Muscle of back (tissue), 11 donors: Measurements from ENCODE around the gene DNAJC18. TPM values are rescaled to one million over a fixed set of nuclear protein-coding genes. Genes with fewer than 3 reads are reported as not detected.
"Not testable (repeated sequence)": the region's sequence is repeated elsewhere in the genome, so short reads cannot be mapped to it uniquely, and the experiment has no call there.

ENCODE experiments used
- DNase-seq, 3 donors: peaks; one replicate each; pipeline versions ENCODE4 v3.0.0 to v3.0.0-alpha.2; 2013
- polyA plus RNA-seq, 10 donors: library from polyadenylated mRNA; unstranded; fragments of 120-200 nt; gene quantifications; one replicate each; pipeline ENCODE4 v1.2.1, GENCODE V29; 2013; ENCODE audit not compliant: insufficient read length in 10 of 10

Gene DNAJC18
- polyA plus RNA-seq, 10 donors, result 20.0 to 33.0 (median 25.7) TPM

DNA sequence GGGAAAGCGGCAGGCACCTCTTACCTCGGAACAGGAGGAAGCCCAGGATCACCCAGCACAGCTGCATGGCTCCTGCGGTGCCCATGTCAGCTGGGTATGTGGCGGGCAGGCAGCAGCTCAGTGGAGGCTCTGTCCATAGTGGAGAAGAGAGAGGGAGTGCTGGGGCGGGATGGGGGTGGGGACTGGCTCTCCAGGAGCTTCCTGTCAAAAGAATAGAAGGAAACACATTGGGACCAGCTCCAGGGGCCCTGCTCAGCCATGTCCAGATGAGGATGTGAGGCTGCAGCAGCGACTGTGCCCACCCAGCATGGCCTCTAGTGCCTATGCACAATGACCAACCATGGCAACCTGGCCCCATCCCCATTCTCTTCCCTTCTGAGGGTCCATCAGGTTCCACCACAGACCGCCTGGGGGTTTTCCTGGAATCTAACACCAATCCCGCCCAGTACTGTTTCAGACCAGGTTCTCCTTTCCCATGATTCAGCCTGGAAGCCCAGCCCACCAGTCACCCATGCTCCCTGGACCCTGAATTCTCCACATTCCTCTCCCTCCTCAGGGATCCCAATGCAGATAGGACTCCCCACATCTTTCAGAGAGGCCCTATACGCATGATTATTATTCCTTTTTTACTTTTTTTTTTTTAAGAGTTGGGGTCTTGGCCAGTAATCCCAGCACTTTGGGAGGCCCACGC is 23.4 kb upstream of the DNAJC18 start, which contains the start of gene ECSCR:
Gene ECSCR, minus strand, starts transcription at position 158 of the 691 bp plus-strand sequence. Its CDS starts 73 bp downstream, at position 85.
- peak in 1 of 3 donors; percentile 44 for DNase-seq

DNA sequence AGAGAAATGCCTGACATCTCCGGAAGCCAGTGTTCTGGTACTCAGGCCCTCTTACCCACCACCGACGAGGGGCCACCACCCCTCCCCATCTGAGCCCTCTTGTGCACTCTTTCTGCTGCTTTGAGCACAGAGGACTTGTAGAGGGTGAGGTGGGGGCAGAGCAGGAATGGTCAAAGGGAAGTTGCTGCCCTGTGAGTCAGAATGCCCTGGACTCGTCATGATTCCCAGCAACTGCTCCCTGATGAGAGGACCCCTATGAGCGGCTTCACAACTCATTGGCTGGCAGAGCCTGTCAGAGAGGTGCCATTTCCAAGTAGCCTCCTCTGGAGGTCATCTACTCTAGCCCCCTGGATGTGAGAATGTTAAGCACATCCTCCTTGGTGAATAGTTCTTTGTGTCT is 22.4 kb upstream of the DNAJC18 start:
- DNase-seq, result no peak

DNA sequence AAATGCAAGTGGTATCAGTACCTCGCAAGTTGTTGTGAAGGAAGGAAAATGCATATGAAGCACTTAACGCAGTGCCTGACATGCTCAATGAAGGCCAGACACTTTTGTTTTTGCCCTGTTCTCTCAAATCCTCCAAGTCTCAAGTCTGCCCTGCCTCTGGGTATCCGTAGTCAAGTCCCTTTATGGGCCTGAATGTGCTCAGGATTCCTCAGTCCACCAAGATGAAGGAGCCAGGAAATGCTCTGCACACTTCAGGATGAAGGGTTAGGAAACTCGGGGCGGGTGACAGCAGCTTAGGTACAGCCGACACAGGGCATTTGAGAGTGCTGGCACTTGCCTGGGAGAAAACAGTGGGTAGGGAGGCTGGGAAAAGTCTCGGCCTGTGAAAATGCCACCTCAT is 21.9 kb upstream of the DNAJC18 start:
- no peak for DNase-seq

DNA sequence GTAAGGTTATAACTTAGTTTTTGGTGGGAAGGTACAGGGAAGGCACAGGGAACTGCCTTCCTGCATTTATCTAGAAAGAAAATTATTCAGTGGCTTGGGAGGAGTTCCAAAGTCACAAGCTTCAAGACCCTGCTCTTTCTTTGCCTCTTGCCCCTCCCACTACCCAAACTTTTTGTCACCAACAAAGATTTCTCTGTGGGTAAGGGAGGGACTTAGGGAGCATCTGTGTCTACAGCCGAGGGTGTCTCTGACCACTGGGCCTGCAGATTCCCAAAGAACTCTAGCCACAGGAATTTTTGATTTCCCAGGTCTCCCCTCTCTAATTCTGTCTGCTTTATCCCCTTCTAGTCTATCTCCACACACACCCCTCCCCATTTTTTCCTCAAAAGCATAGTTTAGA is 21.1 kb upstream of the DNAJC18 start:
- DNase-seq, result no peak

DNA sequence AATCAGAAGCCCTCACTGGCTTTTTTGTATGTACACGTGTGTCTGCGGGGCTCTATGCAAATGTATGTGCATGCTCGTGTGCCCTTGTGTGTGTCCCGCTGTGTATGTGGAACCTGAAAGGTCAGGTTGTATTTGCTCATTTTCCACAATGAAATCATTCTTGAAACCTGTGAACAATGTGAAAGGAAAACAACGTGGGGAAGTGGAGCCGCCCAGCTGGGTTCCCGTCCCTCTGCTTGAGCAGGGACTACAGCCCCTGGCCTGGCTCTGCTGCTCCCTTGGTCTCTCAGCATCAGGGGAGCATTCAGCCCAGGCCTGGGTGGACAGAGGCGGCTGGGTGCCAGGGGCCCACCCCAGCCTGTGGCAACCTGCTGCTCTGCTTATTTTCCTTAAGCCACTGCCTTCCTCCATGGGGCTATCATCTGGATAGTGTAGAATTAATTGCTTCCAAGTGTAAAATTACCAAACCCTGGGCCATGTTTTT is 20.2 kb upstream of the DNAJC18 start:
- DNase-seq, result no peak

DNA sequence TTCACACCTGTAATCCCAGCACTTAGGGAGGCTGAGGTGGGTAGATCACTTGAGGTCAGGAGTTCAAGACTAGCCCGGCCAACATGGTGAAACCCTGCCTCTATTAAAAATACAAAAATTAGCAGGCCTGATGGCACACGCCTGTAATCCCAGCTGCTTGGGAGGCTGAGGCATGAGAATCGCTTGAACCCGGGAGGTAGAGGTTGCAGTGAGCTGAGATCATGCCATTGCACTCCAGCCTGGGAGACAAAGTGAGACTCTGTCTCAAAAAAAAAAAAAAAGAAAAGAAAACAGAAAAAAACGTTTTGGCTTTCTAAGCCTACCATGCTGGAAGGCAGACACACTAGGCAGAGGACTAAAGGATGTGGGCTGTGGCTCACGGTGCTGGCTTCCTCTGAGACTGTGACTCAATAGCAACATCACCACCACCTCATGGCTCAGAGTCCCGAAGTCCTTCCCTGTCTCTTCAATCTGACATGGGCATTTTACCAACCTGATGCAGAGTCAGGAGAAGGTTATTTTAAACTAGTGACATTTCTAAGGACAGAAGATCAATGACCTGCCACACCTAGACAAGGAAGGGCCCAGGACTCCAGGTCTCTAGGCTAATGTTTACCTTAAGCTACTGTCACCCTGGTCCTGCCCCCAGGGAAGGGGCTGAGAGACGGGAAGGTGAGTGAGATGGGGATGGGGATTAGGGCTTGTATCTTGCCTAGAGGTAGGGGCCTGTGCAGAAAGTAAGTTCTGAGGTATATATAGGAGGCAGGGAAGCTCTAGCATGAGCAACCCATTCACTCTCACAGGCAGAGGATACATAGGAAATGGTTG is 19.5 kb upstream of the DNAJC18 start:
- no peak for DNase-seq

DNA sequence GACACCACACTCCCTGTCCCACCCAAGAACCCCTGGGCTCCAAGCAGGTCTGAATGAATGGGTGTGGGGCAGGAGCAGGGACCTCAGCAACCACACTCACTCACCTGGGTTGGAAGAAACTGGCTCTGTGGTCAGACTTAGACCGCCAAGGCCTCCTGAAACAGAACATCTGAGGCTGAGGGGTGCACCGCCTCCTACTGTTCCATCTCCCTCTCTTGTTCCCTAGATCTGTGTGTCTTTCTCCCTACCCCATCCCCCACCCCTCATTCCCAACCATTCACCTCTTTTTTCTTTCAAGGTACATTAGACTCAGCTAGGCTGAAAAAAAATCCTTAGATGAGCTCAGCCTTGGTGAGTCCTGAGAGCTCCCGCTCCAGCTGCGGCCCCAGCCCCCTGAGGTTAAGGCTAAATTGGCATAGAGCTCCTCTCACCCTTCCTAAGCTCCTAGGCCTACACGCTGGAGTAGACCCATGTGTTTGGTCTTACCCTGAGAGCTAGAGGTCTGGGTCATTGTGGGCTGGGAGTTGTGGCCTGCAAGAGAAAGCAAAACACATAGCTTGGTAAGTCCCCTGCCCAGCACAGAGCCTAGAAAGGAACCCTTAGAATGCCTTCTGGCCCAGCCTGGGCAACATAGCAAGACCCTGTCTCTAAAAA is 18.5 kb upstream of the DNAJC18 start:
- DNase-seq, result no peak

DNA sequence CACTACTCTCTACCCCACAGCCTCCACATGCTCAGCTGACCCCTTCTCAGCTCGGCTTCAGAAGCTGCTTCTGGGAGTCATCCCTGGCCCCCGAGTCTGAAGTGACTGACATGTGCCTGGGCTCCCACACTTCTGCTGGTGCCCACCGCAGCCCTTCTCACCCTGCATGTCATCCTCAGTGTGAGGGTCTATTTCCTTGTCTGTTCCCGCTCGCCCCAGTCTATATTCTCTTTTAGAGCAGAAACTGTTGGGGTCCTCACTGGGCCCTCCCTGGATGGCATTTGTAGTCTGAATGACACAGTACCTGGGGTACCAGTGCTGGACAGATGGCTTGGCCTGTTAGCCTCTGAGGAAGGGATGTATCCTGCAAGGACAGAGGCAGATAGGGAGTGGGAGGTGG is 17.9 kb upstream of the DNAJC18 start:
- DNase-seq, result no peak

DNA sequence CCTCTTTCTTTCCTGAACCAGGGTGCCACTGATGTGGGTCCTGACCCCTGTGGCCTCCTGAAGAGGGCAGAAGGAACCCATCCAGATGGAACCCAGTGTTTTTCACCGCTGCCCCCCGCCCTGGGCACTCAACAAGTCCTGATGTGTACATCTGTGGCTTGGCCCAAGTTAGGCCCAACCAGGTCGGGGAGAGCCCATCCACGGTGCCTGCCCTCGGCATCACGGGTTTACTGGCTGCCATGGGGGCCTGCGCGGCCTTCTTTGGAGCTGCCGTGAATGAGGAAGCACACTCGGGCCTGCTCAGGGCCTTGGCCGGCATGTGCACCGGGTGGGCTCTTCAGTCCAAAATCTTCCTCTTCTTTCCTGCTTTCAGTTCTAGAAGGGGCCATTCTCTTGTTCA is 17.5 kb upstream of the DNAJC18 start:
- DNase-seq, result no peak

DNA sequence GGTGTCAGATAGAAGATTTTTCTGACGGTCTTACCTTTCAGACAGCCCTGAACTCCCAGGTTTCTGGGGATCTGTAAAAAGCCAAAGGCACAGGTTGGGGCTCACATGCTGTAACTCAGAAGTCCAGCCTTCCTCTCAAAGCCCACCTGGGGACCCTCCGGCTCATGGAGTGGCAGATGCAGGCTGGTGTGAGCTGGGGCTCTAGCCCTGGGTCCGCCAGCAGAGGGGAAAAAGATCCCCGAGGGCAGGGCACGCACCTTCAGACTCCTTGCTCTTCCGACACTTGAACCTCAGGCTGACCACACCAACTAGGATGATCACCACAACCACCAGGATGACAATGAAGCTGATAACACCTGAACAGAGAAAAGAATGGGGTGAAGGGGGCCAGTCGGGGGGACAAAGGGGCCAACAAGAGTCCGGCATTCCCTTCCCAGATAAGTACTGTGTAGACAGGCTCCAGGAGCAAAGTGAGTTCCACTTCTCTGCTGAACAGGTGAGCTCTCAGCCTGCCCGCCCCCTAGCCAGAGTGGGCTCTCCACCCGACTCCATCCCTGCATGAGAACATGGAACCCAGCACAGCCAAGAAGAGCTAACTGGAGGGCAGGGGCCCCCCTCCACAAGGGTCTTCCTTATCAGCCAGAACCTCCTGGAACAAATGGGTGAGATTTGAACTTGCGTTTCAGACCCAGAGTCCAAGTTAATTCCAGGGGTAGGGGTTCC is 15.4 kb upstream of the DNAJC18 start:
- no peak for DNase-seq

DNA sequence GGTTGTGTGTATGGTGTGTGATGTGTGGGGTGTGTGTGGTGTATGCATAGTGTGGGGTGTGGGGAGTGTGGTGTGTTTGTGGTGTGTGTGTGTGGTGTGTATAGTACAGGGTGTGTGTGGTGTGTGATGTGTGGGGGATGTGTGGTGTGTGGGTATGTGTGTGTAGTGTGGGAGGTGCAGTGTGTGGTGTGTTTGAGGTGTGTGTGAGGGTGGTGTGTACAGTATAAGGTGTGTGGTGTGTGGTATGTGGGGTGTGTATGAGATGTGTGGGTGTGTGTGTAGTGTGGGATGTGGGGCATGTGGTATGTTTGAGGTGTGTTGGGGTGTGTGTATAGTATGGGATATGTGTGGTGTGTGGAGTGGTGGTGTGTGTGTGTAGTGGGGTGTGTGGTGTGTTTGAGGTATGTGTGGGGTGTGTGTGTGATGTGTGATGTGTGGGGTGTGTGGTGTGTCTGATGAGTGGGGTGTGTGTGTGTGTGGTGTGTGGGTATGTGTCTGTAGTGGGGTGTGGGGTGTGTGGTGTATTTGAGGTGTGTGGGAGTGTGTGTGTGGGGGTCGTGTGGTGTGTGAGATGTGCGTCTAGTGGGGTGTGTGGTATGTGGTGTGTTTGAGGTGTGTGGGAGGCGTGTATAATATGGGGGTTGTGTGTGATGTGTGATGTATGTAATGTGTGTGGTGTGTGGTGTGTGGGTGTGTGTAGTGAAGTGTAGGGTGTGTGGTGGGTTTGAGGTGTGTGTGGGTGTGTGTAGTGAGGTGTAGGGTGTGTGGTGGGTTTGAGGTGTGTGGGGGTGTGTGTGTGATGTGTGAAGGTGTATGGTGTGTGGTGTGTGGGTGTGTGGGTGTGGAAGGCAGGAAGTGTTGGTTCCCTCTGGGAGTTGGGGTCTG is 14.6 kb upstream of the DNAJC18 start:
- DNase-seq, result no peak

DNA sequence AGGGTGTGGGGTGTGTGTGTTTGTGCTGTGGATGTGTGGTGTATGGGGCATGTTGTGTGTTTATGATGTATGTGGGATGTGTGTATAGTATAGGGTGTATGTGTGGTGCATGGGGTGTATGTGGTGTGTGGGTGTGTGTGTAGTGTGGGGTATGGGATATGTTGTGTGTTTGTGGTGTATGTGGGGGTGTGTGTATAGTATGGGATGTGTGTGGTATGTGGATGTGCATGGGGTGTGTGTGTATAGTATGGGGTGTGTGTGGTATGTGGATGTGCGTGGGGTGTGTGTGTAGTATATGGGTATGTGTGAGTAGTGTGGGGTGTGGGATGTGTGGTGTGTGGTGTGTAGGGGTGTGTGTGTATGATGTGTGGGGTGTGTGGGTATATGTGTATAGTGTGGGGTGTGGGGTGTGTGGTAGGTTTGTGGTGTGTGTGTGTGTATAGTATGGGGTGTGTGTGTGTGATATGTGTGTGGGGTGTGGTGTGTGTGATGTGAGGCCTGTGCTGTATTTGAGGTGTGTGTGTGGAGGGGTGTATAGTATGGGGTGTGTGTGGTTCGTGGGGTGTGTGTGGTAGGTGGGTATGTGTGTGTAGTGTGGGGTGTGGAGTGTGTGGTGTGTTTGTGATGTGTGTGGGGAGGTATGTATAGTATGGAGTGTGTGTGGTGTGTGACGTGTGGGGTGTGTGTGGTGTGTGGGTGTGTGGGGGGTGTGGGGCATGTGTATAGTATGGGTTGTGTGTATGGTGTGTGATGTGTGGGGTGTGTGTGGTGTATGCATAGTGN is 12.7 kb upstream of the DNAJC18 start:
- no peak for DNase-seq

DNA sequence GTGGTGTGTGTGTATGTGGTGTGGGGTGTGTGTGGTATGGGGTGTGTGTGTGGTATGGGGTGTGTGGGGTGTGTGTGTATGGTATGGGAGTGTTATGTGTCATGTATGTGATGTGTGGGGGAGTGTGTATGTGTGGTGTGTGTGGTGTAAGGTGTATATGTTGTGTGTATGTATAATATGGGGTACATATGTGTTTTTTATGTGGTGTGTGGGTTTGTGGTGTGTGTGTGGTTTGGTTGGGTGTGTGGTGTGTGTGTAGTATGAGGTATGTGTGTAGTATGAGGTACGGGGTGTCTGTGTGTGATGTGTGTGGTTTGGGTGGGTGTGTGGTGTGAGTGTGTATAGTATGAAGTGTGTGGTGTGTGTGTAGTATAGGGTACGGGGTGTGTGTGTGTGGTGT is 11.9 kb upstream of the DNAJC18 start:
- DNase-seq, result no peak

DNA sequence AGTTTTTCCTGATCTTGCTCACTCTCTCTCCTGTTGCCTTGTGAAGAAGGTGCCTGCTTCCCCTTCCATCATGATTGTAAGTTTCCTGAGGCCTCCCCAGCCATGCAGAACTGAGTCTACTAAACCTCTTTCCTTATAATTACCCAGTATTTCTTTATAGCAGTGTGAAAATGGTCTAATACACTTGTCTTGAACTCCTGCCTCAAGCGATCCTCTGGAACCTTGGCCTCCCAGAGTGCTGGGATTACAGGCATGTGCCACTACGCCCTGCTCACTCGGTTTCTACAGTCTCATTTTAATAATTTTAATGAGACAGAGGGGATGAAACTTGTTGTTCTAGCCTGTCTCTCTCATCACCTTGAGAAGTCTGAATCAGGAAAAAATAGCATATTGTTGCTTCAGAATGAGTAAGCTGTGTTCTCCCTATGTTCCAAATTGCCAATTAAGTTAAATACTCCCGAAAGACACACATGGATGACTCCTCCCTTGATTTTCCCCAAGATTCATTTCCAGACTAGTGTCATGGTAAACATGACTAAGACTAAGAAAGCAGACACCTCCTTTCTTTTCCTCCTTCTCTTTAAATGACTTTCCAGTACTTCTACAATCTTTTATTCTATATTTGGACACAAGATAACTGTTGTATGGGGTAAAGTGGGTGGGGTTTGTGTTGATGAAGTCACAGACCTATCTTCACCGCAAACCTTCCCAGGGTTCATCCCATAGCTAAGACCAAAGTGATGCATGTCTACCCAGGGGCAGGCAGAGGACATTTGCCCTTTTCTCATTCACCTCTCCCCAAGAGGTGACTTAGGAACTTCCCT is 7.8 kb upstream of the DNAJC18 start:
- DNase-seq, result peak in 1 of 3 donors; percentile 33

DNA sequence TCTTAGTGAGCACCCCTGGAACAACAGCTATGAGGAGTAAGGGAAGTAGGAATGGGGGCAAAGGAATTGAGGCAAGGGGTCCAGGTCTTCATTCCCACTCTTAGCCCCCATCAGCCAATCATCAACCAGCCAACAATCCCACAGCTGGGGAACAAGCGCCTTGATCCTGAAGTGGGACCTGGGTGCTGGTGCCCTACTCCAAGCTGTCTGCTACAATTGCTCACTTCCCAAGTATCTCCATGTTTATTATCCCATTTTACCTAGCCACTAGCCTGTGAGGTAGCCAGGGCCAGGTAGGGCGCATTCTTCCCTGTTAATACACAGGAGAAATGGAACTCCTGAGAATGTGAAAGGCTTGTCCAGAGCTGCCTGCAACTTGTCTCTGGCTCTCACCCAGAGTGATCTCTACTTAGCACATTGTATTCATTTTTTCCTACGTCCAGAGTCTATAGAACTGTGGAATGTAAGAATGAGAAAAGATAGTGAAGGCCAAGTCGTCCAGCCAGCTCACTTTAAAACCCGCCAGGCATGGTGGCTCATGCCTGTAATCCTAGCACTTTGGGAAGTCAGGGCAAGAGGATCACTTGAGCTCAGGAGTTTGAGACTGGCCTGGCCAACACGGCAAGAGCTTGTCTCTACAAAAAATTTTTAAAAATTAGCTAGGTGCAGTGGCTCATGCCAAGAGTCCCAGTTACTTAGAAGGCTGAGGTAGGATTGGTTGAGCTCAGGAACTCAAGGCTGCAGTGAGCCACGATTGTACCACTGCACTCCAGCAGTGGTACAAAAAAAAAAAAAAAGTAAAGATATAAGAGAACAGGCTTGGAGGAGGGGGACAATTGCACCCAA is 6.2 kb upstream of the DNAJC18 start:
- DNase-seq, result peak; percentile 55 to 76 (median 67)

DNA sequence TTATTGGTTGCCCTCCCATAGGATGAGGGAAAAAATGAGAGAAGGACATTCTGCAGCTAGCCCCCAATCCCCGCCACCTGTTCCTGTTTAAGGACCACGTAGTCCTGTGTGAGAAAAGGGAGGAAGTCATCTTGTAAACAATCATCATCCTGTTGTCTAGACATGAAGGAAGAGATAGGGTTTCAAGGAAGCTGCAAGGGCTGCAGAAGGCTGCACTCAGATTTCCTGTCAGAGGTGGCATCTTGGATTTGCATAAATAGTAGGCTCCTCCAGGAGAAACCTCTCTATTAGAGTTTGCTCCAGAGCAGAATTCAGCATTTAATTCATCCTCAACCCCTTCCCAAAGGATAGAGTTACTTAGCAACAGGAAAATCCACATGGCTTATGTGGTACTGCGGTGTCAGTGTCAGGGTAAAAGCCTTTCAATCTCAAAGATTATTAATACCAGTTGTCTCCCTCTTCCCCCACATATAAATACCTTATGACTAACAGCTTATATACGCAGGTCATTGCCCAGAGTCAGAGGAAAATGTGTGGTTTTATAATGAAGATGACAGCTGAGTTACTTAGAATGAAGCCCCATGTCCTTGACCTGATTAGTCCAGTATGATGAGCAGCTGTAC is 4.6 kb upstream of the DNAJC18 start:
- DNase-seq, result peak in 1 of 3 donors; percentile 86

DNA sequence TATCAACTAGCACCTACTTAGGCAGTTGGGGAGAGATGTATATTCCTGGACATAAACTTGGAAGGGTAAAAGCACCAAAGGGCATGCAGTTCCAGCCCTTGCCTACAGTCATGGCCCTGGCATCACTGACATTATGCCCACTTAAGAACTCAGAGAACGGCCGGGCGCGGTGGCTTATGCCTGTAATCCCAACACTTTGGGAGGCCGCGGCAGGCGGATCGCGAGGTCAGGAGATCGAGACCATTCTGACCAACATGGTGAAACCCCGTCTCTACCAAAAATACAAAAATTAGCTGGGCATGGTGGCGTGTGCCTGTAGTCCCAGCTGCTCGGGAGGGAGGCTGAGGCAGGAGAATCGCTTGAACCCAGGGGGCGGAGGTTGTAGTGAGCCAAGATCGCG is 1.1 kb upstream of the DNAJC18 start:
- not testable (repeated sequence) for DNase-seq

DNA sequence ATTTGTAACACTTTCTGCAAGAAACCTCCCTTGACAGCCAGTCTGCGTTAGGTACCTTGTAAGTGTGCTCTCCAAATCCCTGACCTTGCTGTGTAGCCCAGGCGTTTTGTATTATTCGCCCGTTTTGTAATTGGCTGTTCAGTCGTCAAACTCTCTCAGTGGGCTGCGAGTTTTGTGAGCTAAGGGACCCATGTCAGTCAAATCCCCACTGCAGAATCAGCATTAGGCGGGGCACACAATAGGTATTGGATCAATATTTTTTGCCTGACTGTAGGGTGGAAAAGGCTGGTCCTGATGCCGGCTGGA is 665 bp downstream of the DNAJC18 start:
- peak in 1 of 3 donors; percentile 46 for DNase-seq
